GM19351 (cell line): Measurements from ENCODE around the gene TSR1.
"Not testable (repeated sequence)": the region's sequence is repeated elsewhere in the genome, so short reads cannot be mapped to it uniquely, and the experiment has no call there.

Experiments
- ATAC-seq: cut with Tn5 transposase; IDR thresholded peaks from one replicate; pipeline ENCODE4 v1.9.1; 2021; ENCODE audit warnings: mild to moderate bottlenecking, moderate library complexity; ENCODE audit not compliant: unreplicated experiment

TSR1 gene

DNA sequence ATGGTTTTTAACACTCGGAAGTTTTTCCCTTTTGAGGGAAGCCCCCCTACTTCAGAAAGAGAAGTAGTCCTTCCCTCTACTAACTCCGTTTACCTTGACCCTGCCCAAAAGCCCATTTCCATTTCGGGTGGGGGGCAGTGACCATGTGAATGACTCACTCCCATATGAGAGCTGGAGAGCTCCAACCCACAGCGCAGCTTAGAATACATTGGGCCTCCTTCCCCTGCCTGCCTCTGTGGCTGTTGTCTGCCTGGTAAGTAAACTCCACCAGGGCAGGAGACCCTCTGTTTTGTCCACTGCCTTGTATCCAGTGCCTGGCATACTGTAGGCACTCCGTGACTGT is 2.0 kb upstream of the TSR1 start:
- ATAC-seq, result no peak

DNA sequence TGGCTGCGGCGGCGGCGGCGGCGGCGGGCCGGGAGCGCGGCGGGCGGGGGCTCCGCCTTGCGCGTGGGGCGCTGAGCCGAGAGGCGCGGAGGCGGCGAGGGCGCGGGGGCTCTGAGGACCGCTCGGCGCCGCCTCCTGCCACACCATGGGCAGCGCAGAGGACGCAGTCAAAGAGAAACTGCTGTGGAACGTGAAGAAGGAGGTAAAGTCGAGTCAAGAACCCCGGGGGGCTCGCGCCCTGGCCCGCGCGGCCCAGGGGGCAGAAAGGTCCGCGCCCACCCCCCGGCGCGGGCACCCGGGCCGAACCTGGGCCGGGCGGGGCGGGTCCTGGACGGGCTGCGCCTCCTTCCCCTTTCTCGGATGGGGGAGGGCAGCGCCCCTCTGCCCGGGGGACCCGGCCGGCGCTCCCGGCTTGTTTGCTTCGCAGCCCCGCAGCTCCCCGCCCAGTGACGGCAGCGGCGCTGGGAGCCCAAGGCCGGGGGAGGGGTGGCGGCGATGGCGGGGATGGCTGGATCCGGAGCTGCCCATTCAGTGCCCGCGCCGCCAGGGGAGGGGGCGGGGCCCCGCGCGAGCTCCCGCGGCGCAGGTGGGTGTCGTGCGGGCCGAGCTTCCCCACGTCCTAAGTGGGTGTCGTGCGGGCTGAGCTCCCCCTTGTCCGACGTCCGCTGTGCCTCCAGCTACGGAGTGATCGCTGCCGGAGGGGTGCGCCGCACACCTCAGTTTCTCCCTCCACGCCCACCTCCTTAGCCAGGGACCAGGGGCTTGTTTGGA is 1.5 kb upstream of the TSR1 start:
- peak; percentile 22 for ATAC-seq

DNA sequence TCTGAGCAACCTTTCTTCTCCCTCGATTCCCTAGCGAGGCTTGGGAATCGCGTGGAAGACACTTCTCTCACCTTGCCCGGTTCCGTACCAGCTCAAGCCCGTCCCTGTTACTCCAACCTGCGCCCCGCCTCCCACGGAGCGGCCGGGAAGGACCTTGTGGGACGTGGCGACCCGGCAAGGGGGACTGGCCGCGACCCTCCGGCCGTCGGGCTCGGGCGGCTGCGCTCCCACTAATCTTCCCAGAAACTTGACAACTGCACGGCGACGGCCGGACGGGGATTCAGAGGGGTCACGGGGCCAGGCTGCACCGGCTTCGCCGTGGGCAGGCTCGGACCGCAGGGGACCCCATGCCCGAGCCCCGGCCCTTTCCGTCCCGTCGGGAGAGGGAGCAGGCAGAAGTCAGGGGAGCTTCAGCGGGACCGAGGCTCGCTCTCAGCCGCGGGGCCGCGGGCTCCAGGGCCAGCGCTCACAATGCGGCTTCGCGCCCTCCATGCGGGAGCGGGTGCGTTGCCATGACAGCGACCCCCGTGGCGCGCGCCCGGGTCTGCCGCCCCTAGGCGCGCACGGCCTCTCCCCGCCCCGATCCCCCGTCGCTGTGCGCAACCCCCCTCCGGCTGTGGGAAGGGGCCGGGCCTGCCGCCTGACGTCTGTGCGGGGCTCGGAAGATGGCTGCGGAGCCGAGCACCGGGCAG is 741 bp upstream of the TSR1 start, which contains the start of gene SGSM2:
SGSM2 (plus strand) TSS at position 650 of the 692 bp plus-strand sequence. CDS start 188 bp downstream, outside the sequence.
- peak; percentile 42 for ATAC-seq

DNA sequence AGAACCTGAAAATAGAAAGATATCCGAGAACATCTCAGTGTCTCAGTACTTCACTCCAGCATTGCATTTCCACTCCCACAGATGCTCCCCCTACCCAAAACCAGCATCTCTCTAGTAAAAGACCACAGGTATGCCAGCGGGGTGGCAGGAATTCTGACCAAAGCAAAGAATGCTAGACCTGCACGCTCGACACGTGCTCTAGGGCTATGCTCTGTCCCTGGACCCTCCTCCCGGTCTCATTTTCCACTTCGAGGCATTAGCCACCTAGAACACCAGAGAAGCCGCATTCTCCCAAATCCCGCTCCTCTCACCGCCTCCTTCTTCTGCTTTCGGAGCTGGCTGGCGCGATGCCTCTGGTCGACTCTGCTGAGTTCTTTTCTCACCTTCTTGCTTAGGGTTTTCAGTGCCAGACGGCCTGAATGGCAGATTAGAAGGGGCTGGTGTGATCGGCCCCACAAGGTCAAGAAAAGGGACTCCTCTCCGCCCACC is 487 bp downstream of the TSR1 start:
- no peak for ATAC-seq

DNA sequence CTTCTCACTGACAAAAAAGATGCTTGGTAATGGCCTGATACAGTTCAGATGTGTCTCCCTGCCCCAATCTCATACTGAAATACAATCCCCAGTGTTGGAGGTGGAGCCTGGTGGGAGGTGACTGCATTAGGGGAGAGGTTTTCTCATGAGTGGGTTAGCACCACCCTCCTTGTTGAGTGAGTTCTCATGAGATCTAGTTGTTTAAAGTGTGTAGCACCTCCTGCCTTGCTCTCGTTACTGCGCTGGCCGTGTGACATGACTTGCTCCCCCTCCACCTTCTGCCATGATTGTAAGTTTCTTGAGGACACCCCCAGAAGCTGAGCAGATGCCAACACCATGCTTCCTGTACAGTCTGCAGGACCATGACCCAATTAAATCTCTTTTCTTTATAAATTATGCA is 5.0 kb downstream of the TSR1 start:
- no peak for ATAC-seq

DNA sequence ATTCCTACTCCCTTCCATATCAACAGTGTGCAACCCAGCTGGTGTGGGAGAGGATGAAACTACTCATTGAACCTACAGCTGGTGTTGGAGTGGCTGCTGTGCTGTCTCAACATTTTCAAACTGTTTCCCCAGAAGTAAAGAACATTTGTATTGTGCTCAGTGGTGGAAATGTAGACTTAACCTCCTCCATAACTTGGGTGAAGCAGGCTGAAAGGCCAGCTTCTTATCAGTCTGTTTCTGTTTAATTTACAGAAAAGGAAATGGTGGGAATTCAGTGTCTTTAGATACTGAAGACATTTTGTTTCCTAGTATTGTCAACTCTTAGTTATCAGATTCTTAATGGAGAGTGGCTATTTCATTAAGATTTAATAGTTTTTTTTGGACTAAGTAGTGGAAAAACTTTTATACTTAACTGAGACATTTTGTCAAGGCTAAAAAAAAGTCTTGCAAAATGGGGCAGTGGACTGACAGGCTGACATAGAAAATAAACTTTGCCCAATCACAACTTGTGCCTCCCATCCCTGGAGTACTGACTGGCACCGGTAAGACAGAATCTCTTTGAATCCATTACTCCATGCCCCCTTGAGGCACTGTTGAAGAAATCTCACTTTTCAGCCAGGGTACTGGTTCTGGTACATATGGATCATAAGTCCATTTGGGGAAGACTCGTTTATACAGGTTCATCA is 12.5 kb downstream of the TSR1 start:
- ATAC-seq, result no peak

DNA sequence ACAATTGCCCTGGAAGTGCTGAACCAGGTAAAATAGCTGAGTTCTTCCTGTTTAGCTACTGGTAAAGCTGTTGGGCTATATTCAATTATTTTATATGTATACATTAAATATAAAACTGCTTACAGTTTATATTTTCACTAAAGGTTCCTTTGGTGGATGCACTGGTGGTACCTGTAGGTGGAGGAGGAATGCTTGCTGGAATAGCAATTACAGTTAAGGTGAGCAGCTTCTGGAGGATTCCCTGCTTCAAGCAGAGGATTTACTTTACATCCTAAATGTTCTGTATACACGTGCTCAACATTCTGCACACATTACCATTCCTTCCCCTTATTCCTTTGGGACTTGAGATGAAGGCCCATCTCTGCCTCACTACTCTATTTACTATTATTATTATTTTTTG is 14.9 kb downstream of the TSR1 start:
- ATAC-seq, result no peak

DNA sequence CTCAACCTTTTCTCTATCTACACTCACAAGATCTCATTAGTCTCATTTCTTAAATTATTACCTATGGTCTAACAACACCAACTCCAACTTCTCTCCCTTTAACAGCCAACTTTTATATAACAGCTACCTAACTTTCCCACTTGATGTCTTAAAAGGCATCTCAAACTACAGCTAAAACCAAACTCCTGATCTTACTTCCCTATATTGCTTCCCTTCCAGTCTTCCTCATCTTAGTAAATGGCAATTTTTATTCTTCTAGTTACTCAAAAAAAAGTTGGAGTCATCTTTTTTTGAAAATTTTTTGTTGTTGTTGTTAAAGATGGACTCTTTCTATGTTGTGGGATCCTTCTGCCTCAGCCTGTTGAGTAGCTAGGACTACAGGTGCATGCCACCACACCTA is 17.2 kb downstream of the TSR1 start:
- ATAC-seq, result no peak

DNA sequence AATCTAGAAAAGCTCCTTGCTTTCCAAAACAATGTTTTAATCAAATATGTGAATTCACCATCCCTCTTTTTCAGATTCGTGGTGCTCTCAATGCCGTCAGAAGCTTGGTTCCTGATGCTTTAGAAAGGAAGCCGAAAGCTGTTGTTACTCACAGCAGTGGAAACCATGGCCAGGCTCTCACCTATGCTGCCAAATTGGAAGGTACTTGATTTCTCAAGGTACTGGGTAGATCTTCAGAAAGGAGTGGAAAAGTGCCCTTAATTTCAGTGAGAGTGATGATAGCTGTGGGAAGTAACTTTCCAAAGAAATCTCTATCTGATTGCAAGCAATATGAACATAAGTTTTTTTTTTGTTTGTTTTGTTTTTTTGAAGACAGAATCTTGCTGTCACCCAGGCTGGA is 18.5 kb downstream of the TSR1 start:
- no peak for ATAC-seq

DNA sequence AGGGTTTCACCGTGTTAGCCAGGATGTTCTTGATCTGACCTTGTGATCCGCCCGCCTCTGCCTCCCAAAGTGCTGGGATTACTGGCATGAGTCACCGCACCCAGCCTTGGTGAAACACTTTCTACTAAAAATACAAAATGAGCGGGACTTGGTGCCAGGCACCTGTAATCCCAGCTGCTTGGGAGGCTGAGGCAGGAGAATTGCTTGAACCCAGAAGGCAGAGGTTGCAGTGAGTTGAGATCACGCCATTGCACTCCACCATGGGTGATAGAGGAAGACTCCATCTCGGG is 19.4 kb downstream of the TSR1 start:
- not testable (repeated sequence) for ATAC-seq

DNA sequence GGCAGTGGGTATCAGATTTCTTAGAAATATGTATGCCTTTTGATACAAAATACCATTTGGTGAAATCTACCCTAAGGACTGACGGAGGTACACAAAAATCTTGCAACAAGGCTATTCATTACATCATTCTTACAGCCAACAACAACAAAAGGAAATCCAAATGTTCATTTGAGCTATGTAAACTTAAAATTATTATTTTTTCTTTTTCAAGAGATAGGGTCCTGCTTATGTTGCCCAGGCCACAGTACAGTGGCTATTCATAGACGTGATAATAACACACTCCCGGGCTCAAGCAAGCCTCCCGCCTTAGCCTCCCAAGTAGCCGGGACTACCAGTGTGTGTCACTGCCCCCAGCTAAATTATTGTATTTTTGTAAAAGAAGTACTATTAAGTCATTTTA is 23.5 kb downstream of the TSR1 start:
- ATAC-seq, result no peak

GRCh38 chr17:2309338-2310154 is 26.7 kb downstream of the TSR1 start:
- no peak for ATAC-seq

DNA sequence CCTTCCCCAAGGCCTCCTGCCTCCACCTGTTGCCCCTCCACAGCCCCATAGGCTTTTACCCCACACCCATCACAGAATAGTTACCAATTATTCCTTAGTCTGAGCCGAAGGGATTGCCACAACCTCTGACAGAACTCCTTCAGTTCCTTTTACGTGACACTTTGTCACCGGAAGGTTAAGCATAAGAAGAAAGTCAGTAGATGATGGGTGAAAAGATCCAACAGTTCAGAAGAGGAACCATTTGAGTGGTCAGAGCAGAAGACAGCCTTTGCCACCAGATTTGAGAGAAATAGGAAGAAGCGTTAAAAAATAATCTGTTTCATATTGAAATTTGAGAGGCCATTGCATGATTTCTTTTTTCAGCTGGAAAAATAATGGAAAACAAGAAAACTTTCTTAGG is 31.3 kb downstream of the TSR1 start:
- no peak for ATAC-seq

DNA sequence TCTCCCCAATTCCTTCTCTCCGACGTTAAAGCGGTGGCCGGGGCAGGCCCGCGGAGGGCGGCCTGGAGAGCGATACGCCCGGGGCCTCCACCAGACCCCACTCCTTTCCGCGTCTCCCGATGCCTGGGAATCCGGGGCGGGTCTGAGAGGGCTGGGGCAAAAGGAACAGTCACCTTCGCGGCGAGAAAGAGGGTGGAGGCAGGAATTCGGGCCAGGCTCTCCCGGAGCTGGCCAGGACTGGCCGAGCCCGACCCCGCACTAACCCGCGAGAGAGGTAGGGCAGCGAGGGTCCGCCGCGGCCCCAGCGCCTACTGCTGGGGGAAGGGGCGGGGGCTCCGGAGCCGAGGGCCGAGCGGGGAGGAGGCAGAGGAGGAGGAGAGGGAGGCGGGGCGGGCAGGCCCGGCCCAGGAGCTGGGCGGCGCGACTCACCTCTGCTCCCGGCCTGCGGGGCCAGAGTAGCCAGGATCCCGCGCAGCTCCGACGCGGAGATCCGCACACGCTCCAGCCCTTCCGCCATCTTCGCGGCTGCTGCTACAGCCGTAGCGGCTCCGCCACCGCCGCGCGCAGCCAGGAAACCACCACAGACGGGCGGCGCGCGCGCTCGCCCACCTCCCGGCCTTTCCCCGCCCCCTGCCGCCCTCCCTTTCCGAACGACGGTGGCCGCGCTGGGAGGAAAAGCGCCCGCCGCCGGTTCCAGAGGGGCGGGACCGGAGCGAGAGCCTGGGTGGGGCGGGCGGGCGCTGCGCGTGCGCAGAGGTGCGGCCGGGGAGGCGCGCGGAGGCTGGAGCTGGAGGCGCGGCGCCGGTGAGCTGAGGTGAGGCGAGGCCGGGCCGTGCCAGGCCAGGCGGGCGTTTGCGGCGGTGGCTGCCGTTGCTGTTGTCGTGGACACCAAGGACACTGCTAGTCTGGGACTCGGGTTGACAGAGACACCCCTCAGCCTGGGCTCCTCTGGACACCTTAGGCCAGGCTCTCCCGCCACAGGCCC is 32.8 kb downstream of the TSR1 start, which contains the start of the genes SMG6 and SRR:
SMG6 (minus strand) TSS at position 582 of the 985 bp plus-strand sequence; CDS start at position 517, 65 bp downstream.
SRR (plus strand) TSS at position 747 of the 985 bp plus-strand sequence. CDS start 11,611 bp downstream, outside the sequence.
- ATAC-seq, result peak; percentile 66

DNA sequence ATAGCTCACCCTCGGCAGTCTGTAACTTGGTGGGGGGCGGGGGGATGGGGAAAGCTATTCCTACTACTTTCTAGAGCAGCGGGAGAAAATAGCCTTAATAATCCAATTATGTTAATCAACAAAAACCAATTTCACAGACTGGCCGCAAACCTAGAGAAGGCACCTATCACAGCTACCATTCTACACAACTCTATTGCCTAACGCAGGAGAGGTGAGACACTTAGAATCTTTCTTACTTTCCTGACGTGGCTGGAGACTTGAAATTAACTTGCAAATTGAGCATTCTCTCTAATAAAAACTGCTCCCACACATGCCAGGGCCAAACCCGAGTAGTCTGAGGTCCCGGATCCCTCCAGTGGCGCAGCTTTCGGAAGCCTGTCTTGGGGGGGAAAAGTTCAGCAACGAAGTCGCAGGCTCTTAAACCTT is 33.5 kb downstream of the TSR1 start:
- peak; percentile 10 for ATAC-seq

DNA sequence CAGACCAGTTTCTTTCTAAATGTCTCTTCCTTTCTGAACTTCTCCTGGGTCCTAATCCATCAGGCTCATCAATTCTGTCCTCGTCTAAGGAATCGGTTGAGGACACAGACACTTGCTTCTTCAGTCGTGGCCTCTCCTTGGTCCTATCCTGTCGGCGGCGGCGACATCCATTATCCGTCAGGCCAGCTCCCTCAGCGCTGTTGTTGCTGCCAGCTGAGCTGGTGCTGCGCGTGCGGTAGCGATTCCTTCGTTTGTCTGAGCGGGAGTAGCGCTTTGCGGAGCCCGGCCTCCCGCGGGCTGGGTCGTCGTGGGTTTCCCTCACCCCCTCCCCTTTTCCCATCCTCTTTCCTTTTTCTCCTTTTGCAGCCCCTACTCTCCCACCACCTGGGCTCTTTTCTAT is 36.5 kb downstream of the TSR1 start:
- no peak for ATAC-seq

GRCh38 chr17:2299136-2299535 is 37.1 kb downstream of the TSR1 start:
- no peak for ATAC-seq

- no peak for ATAC-seq
These were observed 39.2 kb downstream of the TSR1 start for GRCh38 chr17:2297023-2297422.

DNA sequence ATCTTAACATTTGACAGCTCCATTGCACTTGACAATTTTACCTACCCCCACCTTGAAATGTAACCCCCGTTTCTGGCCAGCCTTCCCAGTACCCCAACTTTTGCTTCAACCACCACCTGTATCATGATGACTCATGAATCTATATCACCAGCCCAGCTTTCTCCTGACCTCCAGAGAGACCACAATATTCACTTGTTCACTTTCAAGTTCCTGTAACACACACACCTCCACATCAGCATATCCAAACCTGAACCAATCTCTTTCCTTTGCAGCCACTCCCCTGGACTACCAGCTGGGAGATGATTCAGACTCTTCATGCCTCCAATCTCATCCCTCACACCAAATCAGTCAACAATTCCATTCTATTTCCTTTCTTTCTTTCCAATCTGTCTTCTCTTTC is 40.7 kb downstream of the TSR1 start:
- no peak for ATAC-seq

- no peak for ATAC-seq
These were observed 44.2 kb downstream of the TSR1 start for GRCh38 chr17:2292100-2292499.
